GM19452 (cell line): ENCODE measurements around the gene APOC3.

ENCODE experiments used
- ATAC-seq: cut with Tn5 transposase; IDR thresholded peaks from one replicate; pipeline ENCODE4 v1.9.1; 2021; ENCODE audit not compliant: unreplicated experiment

The APOC3 gene

GRCh38 chr11:116843661-116844060, 14.0 kb downstream of the APOC3 start:
- no peak for ATAC-seq

- ATAC-seq: no peak
Observed at GRCh38 chr11:116844722-116845121, 15.0 kb downstream of the APOC3 start.

GRCh38 chr11:116847612-116848011, 17.9 kb downstream of the APOC3 start:
- no peak for ATAC-seq

- ATAC-seq: no peak
Observed at GRCh38 chr11:116849060-116849459, 19.4 kb downstream of the APOC3 start.

- ATAC-seq: no peak
Observed at GRCh38 chr11:116849486-116849885, 19.8 kb downstream of the APOC3 start.

- ATAC-seq: no peak
Observed at GRCh38 chr11:116851626-116852025, 21.9 kb downstream of the APOC3 start.

GRCh38 chr11:116852261-116853031, 22.7 kb downstream of the APOC3 start:
- ATAC-seq: no peak

GRCh38 chr11:116853461-116854073, 23.9 kb downstream of the APOC3 start:
- peak; percentile 96 for ATAC-seq

- ATAC-seq: no peak
Observed at GRCh38 chr11:116855413-116855812, 25.7 kb downstream of the APOC3 start.

GRCh38 chr11:116856423-116856822, 26.7 kb downstream of the APOC3 start:
- no peak for ATAC-seq

GRCh38 chr11:116857316-116857715, 27.6 kb downstream of the APOC3 start:
- no peak for ATAC-seq

GRCh38 chr11:116857936-116858335, 28.2 kb downstream of the APOC3 start:
- ATAC-seq: no peak

- ATAC-seq: no peak
Observed at GRCh38 chr11:116859175-116859574, 29.5 kb downstream of the APOC3 start.

GRCh38 chr11:116860303-116860702, 30.6 kb downstream of the APOC3 start:
- ATAC-seq: no peak

- no peak for ATAC-seq
Observed at GRCh38 chr11:116861539-116861938, 31.8 kb downstream of the APOC3 start.

GRCh38 chr11:116862185-116862584, 32.5 kb downstream of the APOC3 start:
- no peak for ATAC-seq

- no peak for ATAC-seq
Observed at GRCh38 chr11:116862951-116863350, 33.2 kb downstream of the APOC3 start.

- no peak for ATAC-seq
Observed at GRCh38 chr11:116864531-116864930, 34.8 kb downstream of the APOC3 start.

- ATAC-seq: no peak
Observed at GRCh38 chr11:116865696-116866095, 36.0 kb downstream of the APOC3 start.

- ATAC-seq: no peak
Observed at GRCh38 chr11:116866804-116867455, 37.2 kb downstream of the APOC3 start.

- no peak for ATAC-seq
Observed at GRCh38 chr11:116867619-116868018, 37.9 kb downstream of the APOC3 start.

GRCh38 chr11:116868066-116868465, 38.4 kb downstream of the APOC3 start:
- no peak for ATAC-seq
